Loucy (cell line): ENCODE results near the gene RASSF9.

Experiments
- H2AFZ ChIP-seq: fragments of 200-600 bp; sonication (generic); 2 replicates; pipeline ENCODE4 v1.6.0; 2016; ENCODE audit warnings: antibody characterized with exemption, mild to moderate bottlenecking, low read length, moderate library complexity
- H3F3A ChIP-seq: fragments of 200-600 bp; 2 replicates; pipeline ENCODE4 v1.6.0; 2016; ENCODE audit warnings: antibody characterized with exemption, low read depth, mild to moderate bottlenecking
- H3K27me3 ChIP-seq: fragments of 200-600 bp; sonication (generic); 2 replicates; pipeline ENCODE4 v1.6.1; 2014; ENCODE audit warnings: low read length, mild to moderate bottlenecking; ENCODE audit not compliant: insufficient read depth, poor library complexity, severe bottlenecking
- H3K36me3 ChIP-seq: fragments of 200-600 bp; sonication (generic); 2 replicates; pipeline ENCODE4 v1.6.1; 2016; ENCODE audit warnings: low read length; ENCODE audit not compliant: insufficient read depth
- H3K4me1 ChIP-seq: fragments of 200-600 bp; sonication (generic); 2 replicates; pipeline ENCODE4 v1.5.1; 2014; ENCODE audit warnings: low read length, mild to moderate bottlenecking; ENCODE audit not compliant: insufficient read depth, poor library complexity, severe bottlenecking
- H3K4me2 ChIP-seq: fragments of 200-600 bp; sonication (generic); 2 replicates; pipeline ENCODE4 v1.6.0; 2014; ENCODE audit warnings: antibody characterized with exemption, low read length, low read depth, mild to moderate bottlenecking; ENCODE audit not compliant: poor library complexity, severe bottlenecking
- H3K4me3 ChIP-seq: fragments of 200-600 bp; sonication (generic); 2 replicates; pipeline ENCODE4 v1.5.1; 2014; ENCODE audit warnings: low read length, mild to moderate bottlenecking, mixed read lengths; ENCODE audit not compliant: poor library complexity, severe bottlenecking
- H3K79me2 ChIP-seq: fragments of 200-600 bp; sonication (generic); 2 replicates; pipeline ENCODE4 v1.6.1; 2014; ENCODE audit warnings: low read length; ENCODE audit not compliant: insufficient read depth
- H3K9ac ChIP-seq: fragments of 200-600 bp; sonication (generic); 2 replicates; pipeline ENCODE4 v1.6.0; 2014; ENCODE audit warnings: mild to moderate bottlenecking, low read depth, low read length, moderate library complexity; ENCODE audit not compliant: poor library complexity, severe bottlenecking
- H3K9me2 ChIP-seq: fragments of 200-600 bp; sonication (generic); replicated peaks from 2 replicates; pipeline ENCODE4 v1.6.1; 2016; ENCODE audit warnings: low read depth, low read length, mixed read lengths
- H3K9me3 ChIP-seq: fragments of 200-600 bp; sonication (generic); 2 replicates; pipeline ENCODE4 v1.6.1; 2014; ENCODE audit warnings: mild to moderate bottlenecking, antibody characterized with exemption, low read length, low read depth; ENCODE audit not compliant: insufficient read depth
- H4K20me1 ChIP-seq: fragments of 200-600 bp; sonication (generic); 2 replicates; pipeline ENCODE4 v1.6.0; 2014; ENCODE audit warnings: antibody characterized with exemption, low read length, mild to moderate bottlenecking; ENCODE audit not compliant: insufficient read depth, poor library complexity, severe bottlenecking
- CTCF ChIP-seq: fragments of 200-600 bp; sonication (generic); conservative IDR thresholded peaks from 2 replicates; pipeline ENCODE4 v1.5.1; 2014; ENCODE audit warnings: mild to moderate bottlenecking, antibody characterized with exemption, low read length
- EZH2phosphoT487 ChIP-seq: fragments of 200-600 bp; IDR thresholded peaks from 2 replicates; pipeline ENCODE4 v1.6.1; 2018; ENCODE audit warnings: antibody characterized with exemption, mild to moderate bottlenecking, moderate library complexity, borderline replicate concordance

The RASSF9 gene

GRCh38 chr12:85823436-85824180, 12.6 kb downstream of the RASSF9 start:
- H3K36me3 ChIP-seq: no peaks in the 10 kb centered on the region

DNA sequence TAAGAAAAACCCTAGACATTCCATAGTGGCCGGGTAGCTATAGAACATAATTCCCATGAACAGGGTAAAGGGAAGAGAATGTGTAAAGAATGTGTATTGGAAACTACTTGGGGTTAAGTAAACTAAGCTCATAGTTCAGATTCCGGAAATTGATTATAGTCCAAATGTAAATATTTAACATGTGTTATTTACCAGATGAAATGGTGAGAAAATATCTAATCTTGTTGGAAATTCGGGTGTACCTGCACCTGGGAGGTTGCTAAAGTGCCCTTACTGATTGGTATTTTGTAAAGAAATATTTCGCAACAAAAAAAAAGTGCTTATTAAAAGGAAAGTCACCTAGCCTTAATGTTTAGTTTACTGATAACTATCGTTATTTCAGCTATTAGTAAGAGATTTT, 14.4 kb downstream of the RASSF9 start:
- TF ChIP-seq CTCF: no peak
- TF ChIP-seq EZH2phosphoT487: no peak
- Histone ChIP-seq H3K9me3 (no peaks in the 10 kb centered on the region), H3K4me3 (no peak overlapping the region), H3K9me2 (no peaks in the 10 kb centered on the region), H4K20me1 (no peaks in the 10 kb centered on the region), H3K27me3 (no peaks in the 10 kb centered on the region), H3K4me2 (no peak overlapping the region), H2AFZ (no peak overlapping the region), H3K79me2 (no peaks in the 10 kb centered on the region), H3K36me3 (no peaks in the 10 kb centered on the region), H3K9ac (no peak overlapping the region), H3F3A (no peaks in the 10 kb centered on the region), H3K4me1 (no peaks in the 10 kb centered on the region)

More at GRCh38 chr12:85823436-85824180, 12.6 kb downstream of the RASSF9 start:
- Histone ChIP-seq H3F3A (no peaks in the 10 kb centered on the region), H2AFZ (no peak overlapping the region), H3K9me2 (no peaks in the 10 kb centered on the region), H3K79me2 (no peaks in the 10 kb centered on the region), H3K4me3 (no peak overlapping the region), H3K27me3 (no peaks in the 10 kb centered on the region), H3K4me1 (no peaks in the 10 kb centered on the region), H3K9ac (no peak overlapping the region), H3K9me3 (no peaks in the 10 kb centered on the region), H3K4me2 (no peak overlapping the region), H4K20me1 (no peaks in the 10 kb centered on the region)
- TF ChIP-seq EZH2phosphoT487 (no peak), CTCF (no peak)

DNA sequence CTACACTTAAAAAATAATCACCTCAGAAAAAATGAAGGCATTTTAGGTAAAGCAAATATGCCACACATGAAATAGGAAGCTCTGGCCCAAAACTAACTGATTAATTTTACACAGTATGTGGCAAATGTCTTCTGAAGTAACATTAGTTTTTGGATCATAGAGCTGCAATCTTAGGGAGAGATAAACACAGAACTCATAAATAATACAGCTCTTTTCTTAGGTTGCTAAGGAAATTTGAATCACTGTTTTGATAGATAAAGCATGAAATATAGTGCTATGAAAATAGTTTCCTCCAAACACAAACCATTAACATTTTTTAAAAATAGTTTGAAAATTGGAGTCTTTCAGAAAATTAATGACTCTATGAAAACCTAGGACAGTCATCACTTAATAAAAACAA, 15.0 kb downstream of the RASSF9 start:
- no peaks in the 10 kb centered on the region for H4K20me1 ChIP-seq
- H3K36me3 ChIP-seq: no peaks in the 10 kb centered on the region
- no peaks in the 10 kb centered on the region for H3F3A ChIP-seq
- no peak overlapping the region for H3K4me3 ChIP-seq
- no peaks in the 10 kb centered on the region for H3K9me3 ChIP-seq
- no peaks in the 10 kb centered on the region for H3K79me2 ChIP-seq
- no peaks in the 10 kb centered on the region for H3K27me3 ChIP-seq
- H2AFZ ChIP-seq: no peak overlapping the region
- H3K9ac ChIP-seq: no peak overlapping the region
- H3K9me2 ChIP-seq: no peaks in the 10 kb centered on the region
- no peaks in the 10 kb centered on the region for H3K4me1 ChIP-seq
- TF ChIP-seq EZH2phosphoT487 (no peak), CTCF (no peak)
- no peak overlapping the region for H3K4me2 ChIP-seq
